Measurements from ENCODE around the gene RAB3GAP1.
"Not testable (repeated sequence)": the region's sequence is repeated elsewhere in the genome, so short reads cannot be mapped to it uniquely, and the experiment has no call there.

RAB3GAP1 gene

GRCh38 chr2:135052042-135052876 is at the start of gene RAB3GAP1:
Gene RAB3GAP1, plus strand, starts transcription at chr2:135052292. Its CDS starts 16 bp downstream, at chr2:135052308.
- peak; percentile 39 for DNase-seq (ENCODE audit: low read depth)

DNA sequence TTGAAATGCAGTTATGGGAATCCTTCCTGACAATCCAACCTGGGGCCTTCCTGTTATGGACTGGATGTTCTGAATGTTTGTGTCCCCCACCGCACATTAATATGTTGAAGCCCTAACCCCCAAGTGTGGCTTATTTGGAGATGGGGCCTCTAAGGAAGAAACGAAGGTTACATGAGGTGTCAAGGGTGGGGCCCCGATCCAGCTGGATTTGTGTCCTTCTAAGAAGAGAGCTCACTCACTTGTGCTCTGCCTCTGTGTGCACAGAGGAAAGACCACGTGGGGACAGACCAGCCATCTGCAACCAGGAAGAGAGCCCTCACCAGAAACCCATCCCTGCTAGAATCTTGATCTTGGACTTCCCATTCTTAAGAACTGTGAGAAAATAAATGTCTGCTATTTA is 49.3 kb upstream of the RAB3GAP1 start:
- DNase-seq (ENCODE audit: low read depth) = no peak

DNA sequence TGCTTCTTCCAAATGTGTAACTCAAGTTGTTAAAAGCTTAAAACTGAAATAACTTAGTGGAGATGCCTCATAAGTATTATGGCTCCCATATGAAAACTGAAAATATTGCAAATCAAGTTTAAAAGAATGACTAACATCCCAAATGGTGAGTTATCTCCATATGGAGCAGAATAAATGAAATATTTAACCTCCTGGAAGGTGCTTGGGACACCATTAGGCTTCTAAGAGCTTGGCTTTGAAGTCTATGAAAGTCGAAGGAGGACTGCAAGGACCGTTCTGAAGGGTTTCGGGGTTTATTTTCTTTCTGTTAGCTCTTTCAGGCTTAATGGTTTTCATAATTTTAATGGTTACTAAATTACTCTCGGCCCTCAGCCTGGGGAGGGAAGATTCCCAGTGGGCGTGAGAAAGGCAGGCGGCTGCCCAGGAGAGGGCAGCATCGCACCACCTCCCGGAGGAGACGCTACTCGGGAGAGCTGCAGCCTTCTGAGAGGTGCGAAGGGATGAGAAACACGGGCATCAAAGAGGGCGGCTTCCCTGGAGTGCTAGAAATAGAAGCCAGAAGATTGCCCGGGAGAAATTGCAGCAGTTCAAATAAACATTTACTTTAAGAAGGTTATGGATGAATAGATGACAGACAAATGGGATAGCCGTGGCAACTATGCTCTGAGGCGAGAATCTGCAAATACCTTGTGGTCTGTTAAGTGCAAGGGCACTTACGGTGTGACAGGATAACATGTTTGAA is 47.9 kb upstream of the RAB3GAP1 start:
- peak; percentile 38 for DNase-seq (ENCODE audit: low read depth)

DNA sequence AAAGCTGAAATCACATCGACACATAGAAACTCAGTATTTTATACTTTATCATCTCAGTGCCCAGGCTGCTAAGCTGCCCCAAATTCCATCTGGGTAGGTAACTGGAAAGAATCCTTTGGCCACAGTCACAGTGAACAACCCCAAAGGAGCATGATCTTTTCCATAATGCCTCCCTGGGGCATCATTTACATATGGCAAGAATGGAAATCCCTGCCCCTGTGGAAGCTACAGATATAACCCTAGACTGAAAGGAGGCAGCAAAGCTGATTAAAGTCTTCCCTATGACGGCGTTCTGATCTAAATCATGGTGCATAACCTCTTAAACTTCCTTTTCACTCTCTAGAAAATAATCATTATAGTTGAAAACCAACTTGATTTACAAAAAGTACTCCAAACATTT is 46.3 kb upstream of the RAB3GAP1 start:
- no peak for DNase-seq (ENCODE audit: low read depth)

- no peak for DNase-seq (ENCODE audit: low read depth)
Observed at GRCh38 chr2:135009339-135009738, 42.8 kb upstream of the RAB3GAP1 start.

GRCh38 chr2:135010200-135010942 is 41.7 kb upstream of the RAB3GAP1 start:
- no peak for DNase-seq (ENCODE audit: low read depth)

DNA sequence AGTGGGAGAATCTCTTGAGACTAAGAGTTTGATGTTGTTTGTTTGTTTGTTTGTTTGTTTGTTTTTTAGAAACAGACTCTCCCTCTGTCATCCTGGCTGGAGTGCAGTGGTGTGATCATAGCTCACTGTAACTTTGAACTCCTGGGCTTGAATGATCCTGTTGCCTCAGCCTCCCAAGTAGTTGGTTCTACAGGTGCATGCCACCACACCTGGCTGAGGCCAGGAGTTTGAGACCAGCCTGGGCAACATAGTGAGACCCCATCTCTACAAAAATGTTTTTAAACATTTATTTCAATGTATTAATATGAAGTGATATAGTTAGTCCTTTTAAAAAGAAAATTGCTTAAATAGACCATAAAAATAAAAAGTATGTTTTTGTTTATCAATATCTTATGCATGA is 40.5 kb upstream of the RAB3GAP1 start:
- DNase-seq (ENCODE audit: low read depth) = no peak

- no peak for DNase-seq (ENCODE audit: low read depth)
Observed at GRCh38 chr2:135021618-135022017, 30.5 kb upstream of the RAB3GAP1 start.

DNA sequence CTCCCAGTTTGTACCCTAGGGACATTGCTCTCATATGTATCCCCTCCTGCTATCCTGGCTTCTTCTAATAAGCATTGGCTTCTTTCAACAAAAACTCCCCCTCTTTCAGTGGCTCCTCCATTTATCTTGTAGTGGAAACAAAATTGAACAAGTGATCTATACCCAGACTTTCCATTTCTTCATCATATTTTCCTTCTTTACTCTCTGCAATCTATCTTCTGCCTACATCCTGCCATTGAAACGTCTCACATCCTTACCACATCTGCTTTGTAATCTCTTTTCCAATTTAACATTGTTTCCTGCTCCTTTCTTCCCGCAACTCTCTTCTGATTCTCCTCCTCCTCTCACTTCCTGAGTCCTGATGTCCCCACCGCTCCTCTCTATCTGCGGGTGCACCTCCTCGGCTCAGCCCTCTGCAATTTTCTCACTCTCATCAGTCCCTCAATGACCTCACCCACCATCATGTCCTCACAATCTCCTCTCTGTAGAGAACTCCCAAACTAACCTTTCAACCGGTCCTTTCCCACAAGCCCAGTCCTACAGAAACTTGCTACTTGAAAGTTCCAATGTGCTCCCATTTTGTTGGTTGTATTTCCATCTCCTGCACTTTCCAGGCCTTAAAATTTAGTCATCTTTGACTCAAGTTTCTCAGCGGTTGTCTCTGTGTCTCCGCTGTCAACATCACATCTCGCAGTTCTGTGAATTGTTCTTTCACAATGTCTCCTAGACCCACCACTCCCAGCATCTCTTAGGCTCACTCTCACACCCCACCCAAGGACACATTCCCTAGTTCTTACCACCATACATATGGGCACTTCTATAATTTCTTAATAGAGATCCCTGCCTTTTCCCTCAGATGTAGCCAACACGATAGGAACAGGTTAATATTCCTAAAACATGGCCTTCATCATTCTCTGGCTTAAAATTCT is 28.9 kb upstream of the RAB3GAP1 start:
- no peak for DNase-seq (ENCODE audit: low read depth)

- no peak for DNase-seq (ENCODE audit: low read depth)
Observed at GRCh38 chr2:135023886-135024485, 28.1 kb upstream of the RAB3GAP1 start.

- no peak for DNase-seq (ENCODE audit: low read depth)
Observed at GRCh38 chr2:135029481-135030134, 22.5 kb upstream of the RAB3GAP1 start.

DNA sequence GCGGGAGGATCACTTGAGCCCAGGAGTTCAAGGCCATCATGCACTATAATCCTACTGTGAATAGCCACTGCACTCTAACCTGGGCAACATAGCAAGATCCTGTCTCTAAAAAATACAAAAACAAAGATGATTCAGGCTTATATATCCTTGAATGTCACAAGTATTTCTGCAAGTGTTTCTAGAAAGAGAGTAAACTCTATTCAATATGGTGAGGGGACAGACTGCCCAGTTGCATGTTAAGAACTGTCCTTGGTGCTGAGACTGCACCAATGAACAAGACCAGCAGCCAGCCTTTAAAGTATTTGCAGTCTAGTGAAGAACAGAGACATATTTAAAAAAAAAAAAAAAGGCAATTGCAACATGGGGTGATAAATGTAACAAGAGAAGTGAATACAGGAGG is 21.3 kb upstream of the RAB3GAP1 start:
- DNase-seq (ENCODE audit: low read depth) = no peak

DNA sequence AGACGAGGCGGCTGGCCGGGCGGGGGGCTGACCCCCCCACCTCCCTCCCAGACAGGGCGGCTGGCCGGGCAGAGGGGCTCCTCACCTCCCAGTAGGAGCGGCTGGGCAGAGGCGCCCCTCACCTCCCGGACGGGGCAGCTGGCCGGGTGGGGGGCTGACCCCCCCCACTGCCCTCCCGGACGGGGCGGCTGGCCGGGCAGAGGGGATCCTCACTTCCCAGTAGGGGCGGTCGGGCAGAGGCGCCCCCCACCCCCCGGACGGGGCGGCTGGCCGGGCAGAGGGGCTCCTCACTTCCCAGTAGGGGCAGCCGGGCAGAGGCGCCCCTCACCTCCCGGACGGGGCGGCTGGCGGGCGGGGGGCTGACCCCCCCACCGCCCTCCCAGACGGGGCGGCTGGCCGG is 18.9 kb upstream of the RAB3GAP1 start:
- not testable (repeated sequence) for DNase-seq (ENCODE audit: low read depth)

- DNase-seq (ENCODE audit: low read depth) = no peak
Observed at GRCh38 chr2:135037831-135038230, 14.3 kb upstream of the RAB3GAP1 start.

- DNase-seq (ENCODE audit: low read depth) = no peak
Observed at GRCh38 chr2:135043345-135043744, 8.7 kb upstream of the RAB3GAP1 start.

DNA sequence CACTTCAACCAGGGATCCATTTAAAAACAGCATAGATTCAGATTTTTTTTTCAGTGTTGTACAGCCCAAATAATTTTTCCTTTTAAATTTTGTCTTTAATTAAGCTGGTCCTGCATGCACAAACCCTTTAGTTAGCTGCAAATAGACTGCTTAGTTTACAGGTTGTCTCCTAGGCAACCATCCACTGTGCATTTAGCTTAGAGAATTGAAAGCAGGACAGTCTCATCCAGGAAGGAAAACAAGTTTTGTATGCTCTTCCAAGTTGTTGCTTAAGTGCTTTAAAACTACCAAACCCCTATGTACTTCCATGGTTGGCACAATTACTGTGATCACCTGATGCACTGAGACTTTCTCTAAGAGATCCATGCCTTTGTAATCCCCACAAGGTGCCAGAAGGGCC is 4.8 kb upstream of the RAB3GAP1 start, which contains the start of gene MAP3K19:
Gene MAP3K19 (minus strand): TSS at position 148 of the 400 bp plus-strand sequence. CDS start 22,800 bp downstream, outside the sequence.
- no peak for DNase-seq (ENCODE audit: low read depth)

GRCh38 chr2:135048122-135048521 is 4.0 kb upstream of the RAB3GAP1 start:
- no peak for DNase-seq (ENCODE audit: low read depth)

- DNase-seq (ENCODE audit: low read depth) = no peak
Observed at GRCh38 chr2:135050132-135050531, 2.0 kb upstream of the RAB3GAP1 start.

- DNase-seq (ENCODE audit: low read depth) = no peak
Observed at GRCh38 chr2:135050684-135051083, 1.4 kb upstream of the RAB3GAP1 start.

DNA sequence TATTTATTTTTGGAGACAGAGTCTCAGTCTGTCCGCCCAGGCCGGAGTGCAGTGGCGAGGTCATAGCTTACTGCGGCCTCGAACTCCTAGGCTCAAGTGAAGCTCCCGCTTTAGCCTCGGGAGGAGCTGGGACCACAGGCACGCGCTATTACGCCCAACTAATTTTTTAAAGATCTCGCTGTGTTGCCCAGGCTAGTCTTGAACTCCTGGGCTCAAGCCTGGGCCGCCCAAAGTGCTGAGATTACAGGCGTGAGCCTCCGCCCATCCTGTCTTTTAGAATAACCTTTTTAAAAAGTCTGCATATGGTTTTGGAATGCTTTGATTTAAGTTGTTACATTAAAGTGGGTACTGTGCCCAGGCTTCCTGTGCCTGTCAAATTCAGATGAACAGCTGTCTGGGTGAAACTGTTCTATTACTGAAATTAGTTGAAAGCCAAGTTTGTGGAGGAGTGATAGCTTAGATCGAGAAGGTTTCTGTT is 944 bp downstream of the RAB3GAP1 start:
- no peak for DNase-seq (ENCODE audit: low read depth)

Measured in HS-5 (cell line).